HL-60/S4 treated with retinoic acid at 250 ng/mL for 4 days and 3 days (cell line): Measurements from ENCODE around the gene CCR1.
"Not testable (repeated sequence)": the region's sequence is repeated elsewhere in the genome, so short reads cannot be mapped to it uniquely, and the experiment has no call there.

Experiments
- in situ Hi-C: fragments of 300-500 bp; cut with MboI; formaldehyde crosslinking; loops from 2 replicates; pipeline ENCODE4 v1.7.0; 2022; ENCODE audit warnings: low sequenced_read_pairs

CCR1 gene

GRCh38 chr3:46186471-46187340, 21.4 kb downstream of the CCR1 start:
- in situ Hi-C loops = no loop called here

- in situ Hi-C loops = no loop called here
Observed at GRCh38 chr3:46184469-46184868, 23.6 kb downstream of the CCR1 start.

DNA sequence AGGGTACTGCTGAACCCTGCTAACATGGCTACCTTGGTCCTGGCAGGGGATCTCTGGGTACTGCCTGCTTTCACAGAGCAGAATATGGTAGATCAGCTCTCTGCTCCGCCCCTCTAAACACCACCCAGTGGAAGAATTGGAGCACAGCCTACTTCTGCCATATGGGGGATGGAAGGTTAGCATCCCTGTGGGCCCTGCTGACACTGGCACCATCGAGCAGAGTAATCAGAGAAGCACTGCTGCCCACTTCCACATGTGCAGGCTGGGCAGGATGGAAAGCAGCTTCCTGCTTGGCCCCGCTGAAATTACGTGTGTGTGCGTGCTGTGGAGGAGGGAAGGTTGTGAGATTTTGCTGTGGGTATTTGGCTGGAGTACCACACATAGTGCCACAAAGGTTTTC, 24.8 kb downstream of the CCR1 start:
- in situ Hi-C loops = no loop called here

GRCh38 chr3:46168583-46169345, 39.3 kb downstream of the CCR1 start:
- in situ Hi-C loops = no loop called here

DNA sequence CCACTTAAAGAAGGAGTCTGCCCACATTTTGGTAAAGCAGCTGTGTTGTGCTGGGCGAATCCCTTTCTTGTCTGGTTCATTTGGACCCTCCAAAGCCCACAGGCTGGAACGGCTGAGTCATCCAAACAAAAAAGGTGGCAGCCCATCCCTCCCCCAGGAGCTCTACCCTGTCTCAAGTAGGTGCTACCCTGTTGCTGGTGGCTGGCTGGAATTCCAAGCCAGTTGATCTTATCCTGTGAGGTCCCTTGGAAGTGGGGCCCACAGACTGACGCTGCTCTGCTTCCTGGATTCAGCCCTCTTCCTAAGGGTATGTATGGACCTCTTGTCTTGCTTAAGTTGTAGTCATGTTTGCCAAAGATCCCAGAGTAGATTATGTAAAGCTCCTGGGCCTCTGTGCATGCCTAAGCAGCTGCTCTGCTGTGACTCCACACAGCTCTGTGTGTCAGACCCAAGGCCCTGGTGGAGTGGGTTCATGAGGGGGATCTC, 44.5 kb downstream of the CCR1 start:
- in situ Hi-C loops = no loop called here

- in situ Hi-C loops = no loop called here
Observed at GRCh38 chr3:46162975-46163555, 45.0 kb downstream of the CCR1 start.

DNA sequence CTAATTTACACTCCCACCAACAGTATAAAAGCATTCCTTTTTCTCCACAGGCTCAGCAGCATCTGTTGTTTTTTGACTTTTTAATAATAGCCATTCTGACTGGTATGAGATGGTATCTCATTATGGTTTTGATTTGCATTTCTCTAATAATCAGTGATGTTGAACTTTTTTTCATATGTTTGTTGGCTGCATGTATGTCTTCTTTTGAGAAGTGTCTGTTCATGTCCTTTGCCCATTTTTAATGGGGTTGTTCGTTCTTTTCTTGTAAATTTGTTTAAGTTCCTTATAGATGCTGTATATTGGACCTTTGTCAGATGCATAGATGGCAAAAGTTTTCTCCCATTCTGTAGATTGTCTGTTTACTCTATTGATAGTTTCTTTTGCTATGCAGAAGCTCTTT, 50.4 kb downstream of the CCR1 start:
- in situ Hi-C loops = not testable (repeated sequence)

DNA sequence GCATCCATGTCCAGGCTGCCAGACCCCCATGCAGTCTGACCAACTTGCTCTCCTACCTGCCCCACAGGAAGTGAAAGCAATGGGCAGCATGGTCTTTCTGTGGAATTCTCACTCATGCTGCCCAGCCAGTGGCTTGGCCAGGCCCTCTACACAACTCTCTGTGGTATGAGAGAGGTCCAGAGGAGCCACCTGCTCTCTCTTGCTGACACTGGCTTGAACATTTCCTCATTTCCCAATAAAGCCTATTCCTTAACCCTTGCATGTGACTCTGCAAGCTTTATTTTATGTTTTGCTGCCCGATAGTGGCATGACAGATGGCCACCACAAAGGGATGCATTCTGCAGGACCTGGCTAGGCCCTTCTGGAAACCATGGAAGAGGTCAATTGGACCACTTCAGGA, 53.8 kb downstream of the CCR1 start:
- in situ Hi-C loops = no loop called here
